ENCODE results near the gene TREM2. TPM values are rescaled to one million over a fixed set of nuclear protein-coding genes. Genes with fewer than 3 reads are reported as not detected.

TREM2 gene
- total RNA-seq, 1 donor from 2014 or later = not detected

DNA sequence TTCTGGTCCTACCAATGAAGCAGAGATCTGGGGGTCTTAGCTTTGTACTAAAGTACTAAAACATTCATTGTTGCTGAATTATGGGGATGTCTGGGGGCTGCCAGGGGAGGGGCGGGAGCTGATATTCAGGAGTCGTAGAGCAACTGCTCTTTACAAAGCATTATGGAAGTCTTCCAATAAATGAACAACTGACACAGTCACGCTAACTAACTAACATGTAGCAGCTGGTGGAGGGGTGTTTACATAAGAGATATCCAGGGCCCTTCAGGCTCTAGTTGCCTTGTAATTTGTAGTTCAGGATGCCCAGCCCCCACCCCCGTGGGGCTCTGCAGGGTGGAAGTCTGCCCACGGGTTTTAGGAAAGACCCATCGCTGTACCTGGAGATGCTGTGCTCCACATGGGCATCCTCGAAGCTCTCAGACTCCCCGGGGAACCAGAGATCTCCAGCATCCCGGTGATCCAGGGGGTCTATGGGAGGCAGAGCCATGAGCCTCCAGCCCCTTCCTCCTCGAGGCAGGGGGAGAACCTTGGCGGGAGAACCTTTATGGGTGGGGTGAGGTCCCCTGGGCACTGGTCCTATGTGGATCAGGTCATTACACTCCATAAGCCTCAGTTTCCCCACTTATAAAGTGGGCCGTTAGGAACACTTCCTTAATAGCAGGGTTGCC lies 3.4 kb downstream of the TREM2 start:
- no peak for FAIRE-seq
- peaks cover 5% of the 10 kb centered on the region for H3K9me3 Mint-ChIP-seq (ENCODE audit: unreplicated experiment)
- H3K36me3 ChIP-seq (ENCODE audit: insufficient read depth, low read length) = no peaks in the 10 kb centered on the region
- H3K79me2 ChIP-seq (ENCODE audit: insufficient read depth, low read length) = no peaks in the 10 kb centered on the region
- no peaks in the 10 kb centered on the region for H3K4me1 ChIP-seq (ENCODE audit: insufficient read depth, low read length)
- H3K27me3 Mint-ChIP-seq (ENCODE audit: low read depth, unreplicated experiment) = peaks cover 41% of the 10 kb centered on the region
- H3K27ac Mint-ChIP-seq (ENCODE audit: unreplicated experiment) = no peak overlapping the region
- TF ChIP-seq, protein P1, sequence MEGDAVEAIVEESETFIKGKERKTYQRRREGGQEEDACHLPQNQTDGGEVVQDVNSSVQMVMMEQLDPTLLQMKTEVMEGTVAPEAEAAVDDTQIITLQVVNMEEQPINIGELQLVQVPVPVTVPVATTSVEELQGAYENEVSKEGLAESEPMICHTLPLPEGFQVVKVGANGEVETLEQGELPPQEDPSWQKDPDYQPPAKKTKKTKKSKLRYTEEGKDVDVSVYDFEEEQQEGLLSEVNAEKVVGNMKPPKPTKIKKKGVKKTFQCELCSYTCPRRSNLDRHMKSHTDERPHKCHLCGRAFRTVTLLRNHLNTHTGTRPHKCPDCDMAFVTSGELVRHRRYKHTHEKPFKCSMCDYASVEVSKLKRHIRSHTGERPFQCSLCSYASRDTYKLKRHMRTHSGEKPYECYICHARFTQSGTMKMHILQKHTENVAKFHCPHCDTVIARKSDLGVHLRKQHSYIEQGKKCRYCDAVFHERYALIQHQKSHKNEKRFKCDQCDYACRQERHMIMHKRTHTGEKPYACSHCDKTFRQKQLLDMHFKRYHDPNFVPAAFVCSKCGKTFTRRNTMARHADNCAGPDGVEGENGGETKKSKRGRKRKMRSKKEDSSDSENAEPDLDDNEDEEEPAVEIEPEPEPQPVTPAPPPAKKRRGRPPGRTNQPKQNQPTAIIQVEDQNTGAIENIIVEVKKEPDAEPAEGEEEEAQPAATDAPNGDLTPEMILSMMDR (IDR thresholded peaks at IDR 0.05; ENCODE audit: insufficient read depth, low read depth, low read length) = no peak
- TF ChIP-seq EZH2 (IDR thresholded peaks at IDR 0.05; ENCODE audit: insufficient read depth, low read length) = no peak
- peaks cover 3% of the 10 kb centered on the region for H3K36me3 Mint-ChIP-seq (ENCODE audit: low read depth, unreplicated experiment)
- no peak overlapping the region for H3K4me3 Mint-ChIP-seq (ENCODE audit: unreplicated experiment)
- H3K27me3 ChIP-seq (ENCODE audit: insufficient read depth, low read length) = no peaks in the 10 kb centered on the region
- no peak overlapping the region for H3K9ac ChIP-seq (ENCODE audit: low read length)
- no peak overlapping the region for H3K4me2 ChIP-seq (ENCODE audit: low read length)
- no peak for DNase-seq (ENCODE audit: low read depth)
- H3K9me3 ChIP-seq (ENCODE audit: insufficient read depth, low read depth, low read length) = no peaks in the 10 kb centered on the region
- no peak overlapping the region for H3K27ac ChIP-seq (ENCODE audit: low read depth, low read length)
- H4K20me1 ChIP-seq (ENCODE audit: insufficient read depth, low read length) = no peaks in the 10 kb centered on the region
- no peak overlapping the region for H3K4me3 ChIP-seq (ENCODE audit: insufficient read depth, low read depth, low read length)
- peaks cover 4% of the 10 kb centered on the region for H3K4me1 Mint-ChIP-seq (ENCODE audit: low read depth, unreplicated experiment)
- no peak overlapping the region for H2AFZ ChIP-seq (ENCODE audit: low read depth, low read length)

DNA sequence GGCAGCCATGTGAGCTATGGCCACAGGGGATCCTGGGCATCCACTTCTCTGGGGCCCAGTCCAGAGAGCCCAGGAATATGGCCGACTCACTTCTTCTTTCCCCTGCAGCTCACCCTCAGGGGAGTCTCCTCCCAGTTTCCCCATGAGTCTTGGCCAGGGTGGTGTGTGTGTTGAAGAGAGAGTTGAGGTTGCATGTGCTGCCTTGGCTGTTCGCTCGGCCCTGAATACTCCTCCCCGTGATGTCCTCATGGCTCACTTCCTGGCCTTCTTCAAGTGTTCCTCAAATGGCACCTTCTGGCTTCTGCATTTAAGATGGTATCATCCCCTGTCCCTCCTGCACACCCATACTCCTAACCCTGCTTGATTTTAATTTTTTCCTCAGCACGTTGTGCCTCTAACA lies 5.6 kb downstream of the TREM2 start:
- TF ChIP-seq, protein P1 (IDR thresholded peaks at IDR 0.05; ENCODE audit: insufficient read depth, low read depth, low read length) = no peak
- no peak for TF ChIP-seq EZH2 (IDR thresholded peaks at IDR 0.05; ENCODE audit: insufficient read depth, low read length)
- no peaks in the 10 kb centered on the region for H3K36me3 ChIP-seq (ENCODE audit: insufficient read depth, low read length)
- Mint-ChIP-seq H3K4me1 (ENCODE audit: low read depth, unreplicated experiment) (peaks cover 4% of the 10 kb centered on the region), H3K4me3 (ENCODE audit: unreplicated experiment) (no peak overlapping the region), H3K27me3 (ENCODE audit: low read depth, unreplicated experiment) (peaks cover 41% of the 10 kb centered on the region), H3K9me3 (ENCODE audit: unreplicated experiment) (peaks cover 5% of the 10 kb centered on the region), H3K27ac (ENCODE audit: unreplicated experiment) (no peak overlapping the region), H3K36me3 (ENCODE audit: low read depth, unreplicated experiment) (peaks cover 3% of the 10 kb centered on the region)
- no peak overlapping the region for H2AFZ ChIP-seq (ENCODE audit: low read depth, low read length)
- no peak overlapping the region for H3K9ac ChIP-seq (ENCODE audit: low read length)
- H4K20me1 ChIP-seq (ENCODE audit: insufficient read depth, low read length) = no peaks in the 10 kb centered on the region
- FAIRE-seq (no peak), DNase-seq (ENCODE audit: low read depth) (no peak)
- H3K27me3 ChIP-seq (ENCODE audit: insufficient read depth, low read length) = no peaks in the 10 kb centered on the region
- no peak overlapping the region for H3K27ac ChIP-seq (ENCODE audit: low read depth, low read length)
- no peaks in the 10 kb centered on the region for H3K9me3 ChIP-seq (ENCODE audit: insufficient read depth, low read depth, low read length)
- H3K4me1 ChIP-seq (ENCODE audit: insufficient read depth, low read length) = no peaks in the 10 kb centered on the region
- no peak overlapping the region for H3K4me3 ChIP-seq (ENCODE audit: insufficient read depth, low read depth, low read length)
- H3K79me2 ChIP-seq (ENCODE audit: insufficient read depth, low read length) = no peaks in the 10 kb centered on the region
- H3K4me2 ChIP-seq (ENCODE audit: low read length) = no peak overlapping the region

DNA sequence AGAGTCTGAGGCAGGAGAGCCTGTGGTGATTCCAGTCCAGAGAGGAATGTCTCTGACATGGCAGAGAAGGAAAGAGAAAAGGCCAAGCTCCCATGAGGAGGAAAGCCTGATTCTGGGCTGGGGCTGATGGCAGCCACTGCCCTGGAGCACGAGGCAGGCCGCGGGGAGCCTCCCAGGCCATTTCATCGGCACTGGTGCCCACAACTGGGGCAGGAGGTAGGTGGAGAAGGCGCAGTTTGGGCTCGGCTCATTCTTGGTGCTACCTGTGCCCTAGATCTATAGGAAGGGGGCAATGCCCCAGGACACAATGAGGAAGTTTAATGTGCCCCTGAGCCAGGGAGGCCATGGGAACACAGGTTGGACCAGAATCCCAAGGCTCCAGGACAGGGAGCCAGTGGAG lies 6.1 kb downstream of the TREM2 start:
- DNase-seq (ENCODE audit: low read depth) = no peak
- Mint-ChIP-seq H3K36me3 (ENCODE audit: low read depth, unreplicated experiment) (peaks cover 3% of the 10 kb centered on the region), H3K9me3 (ENCODE audit: unreplicated experiment) (peaks cover 5% of the 10 kb centered on the region), H3K27me3 (ENCODE audit: low read depth, unreplicated experiment) (peaks cover 36% of the 10 kb centered on the region), H3K4me3 (ENCODE audit: unreplicated experiment) (no peak overlapping the region), H3K4me1 (ENCODE audit: low read depth, unreplicated experiment) (peaks cover 4% of the 10 kb centered on the region), H3K27ac (ENCODE audit: unreplicated experiment) (no peak overlapping the region)
- no peak overlapping the region for H3K4me2 ChIP-seq (ENCODE audit: low read length)
- H3K9me3 ChIP-seq (ENCODE audit: insufficient read depth, low read depth, low read length) = no peaks in the 10 kb centered on the region
- H4K20me1 ChIP-seq (ENCODE audit: insufficient read depth, low read length) = no peaks in the 10 kb centered on the region
- H3K9ac ChIP-seq (ENCODE audit: low read length) = no peak overlapping the region
- FAIRE-seq = no peak
- no peaks in the 10 kb centered on the region for H3K79me2 ChIP-seq (ENCODE audit: insufficient read depth, low read length)
- H2AFZ ChIP-seq (ENCODE audit: low read depth, low read length) = no peak overlapping the region
- H3K27ac ChIP-seq (ENCODE audit: low read depth, low read length) = no peak overlapping the region
- H3K27me3 ChIP-seq (ENCODE audit: insufficient read depth, low read length) = no peaks in the 10 kb centered on the region
- TF ChIP-seq, protein P1 (IDR thresholded peaks at IDR 0.05; ENCODE audit: insufficient read depth, low read depth, low read length) = no peak
- TF ChIP-seq EZH2 (IDR thresholded peaks at IDR 0.05; ENCODE audit: insufficient read depth, low read length) = no peak
- no peaks in the 10 kb centered on the region for H3K36me3 ChIP-seq (ENCODE audit: insufficient read depth, low read length)
- no peaks in the 10 kb centered on the region for H3K4me1 ChIP-seq (ENCODE audit: insufficient read depth, low read length)
- no peak overlapping the region for H3K4me3 ChIP-seq (ENCODE audit: insufficient read depth, low read depth, low read length)

All from astrocyte (in vitro differentiated cells and primary cell).